ENCODE measurements around the gene PGLYRP4. TPM values are rescaled to one million over a fixed set of nuclear protein-coding genes. Genes with fewer than 3 reads are reported as not detected.

PGLYRP4 gene
- total and polyA plus RNA-seq, 9 donors = not detected

DNA sequence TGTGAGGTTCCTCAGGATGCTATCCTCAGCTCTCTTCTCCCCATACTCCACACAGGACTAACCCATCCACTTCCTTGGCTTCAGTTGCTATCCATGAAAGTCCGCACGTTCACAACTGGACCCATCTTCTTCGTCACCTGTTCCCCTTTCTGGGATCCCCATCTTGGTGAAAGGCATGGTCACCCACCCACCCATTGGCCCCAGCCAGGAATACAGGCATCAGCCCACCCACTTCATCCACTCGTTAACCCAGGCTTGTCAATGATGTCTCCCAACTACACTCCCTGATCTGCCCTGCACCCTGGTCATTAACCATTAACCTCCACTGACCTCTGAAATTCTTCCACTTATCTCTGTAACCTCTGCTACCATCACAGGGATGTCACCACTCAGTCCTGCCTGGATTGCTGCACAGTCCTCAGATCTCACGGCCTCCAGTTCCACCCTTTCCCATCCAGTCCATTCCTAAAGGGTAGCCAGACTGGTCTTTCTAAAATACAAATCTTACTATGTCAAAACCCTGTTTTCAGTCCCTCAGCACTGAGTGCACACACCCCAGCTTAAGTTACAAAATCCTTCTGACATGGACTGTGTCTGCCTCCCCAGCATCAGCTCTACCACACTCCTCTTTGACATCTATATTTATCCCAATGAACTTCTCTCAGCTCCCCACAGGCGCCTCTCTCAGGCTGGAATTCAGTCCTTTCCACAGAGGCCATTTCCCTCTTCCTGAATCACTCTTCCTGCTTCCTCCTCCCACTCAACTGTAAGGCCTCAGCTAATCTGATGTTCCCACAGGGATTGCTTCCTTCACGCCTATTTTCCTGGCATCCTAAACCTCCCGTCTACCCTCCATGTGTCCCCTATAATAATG is 10.4 kb downstream of the PGLYRP4 start:
- Histone ChIP-seq H3K4me3 (no peak overlapping the region), H3K36me3 (no peaks in the 10 kb centered on the region), H3K27ac (no peak overlapping the region), H3K27me3 (no peaks in the 10 kb centered on the region), H3K9me3 (no peaks in the 10 kb centered on the region), H3K4me1 (ENCODE audit: insufficient read depth) (peaks cover 3% of the 10 kb centered on the region)
- TF ChIP-seq CTCF (IDR thresholded peaks at IDR 0.05) = no peak
- TF ChIP-seq EP300 (IDR thresholded peaks at IDR 0.05) = no peak
- no peak for TF ChIP-seq POLR2A (IDR thresholded peaks at IDR 0.05)
- WGBS, 3 donors = 70 to 76% (median 71%) methylated on average over 8 of the region's 8 CpGs
- intact Hi-C loops (cut with DNase I) = no loop called here
- DNase-seq = no peak

GRCh38 chr1:153336650-153337049 is 12.0 kb downstream of the PGLYRP4 start:
- intact Hi-C loops (cut with DNase I) = no loop called here
- no peaks in the 10 kb centered on the region for H3K36me3 ChIP-seq
- no peak overlapping the region for H3K27ac ChIP-seq
- no peaks in the 10 kb centered on the region for H3K9me3 ChIP-seq
- no peak for DNase-seq
- H3K27me3 ChIP-seq = no peaks in the 10 kb centered on the region
- no peak overlapping the region for H3K4me3 ChIP-seq
- no peaks in the 10 kb centered on the region for H3K4me1 ChIP-seq (ENCODE audit: insufficient read depth)
- TF ChIP-seq EP300 (IDR thresholded peaks at IDR 0.05) (no peak), POLR2A (IDR thresholded peaks at IDR 0.05) (no peak), CTCF (IDR thresholded peaks at IDR 0.05) (no peak)

DNA sequence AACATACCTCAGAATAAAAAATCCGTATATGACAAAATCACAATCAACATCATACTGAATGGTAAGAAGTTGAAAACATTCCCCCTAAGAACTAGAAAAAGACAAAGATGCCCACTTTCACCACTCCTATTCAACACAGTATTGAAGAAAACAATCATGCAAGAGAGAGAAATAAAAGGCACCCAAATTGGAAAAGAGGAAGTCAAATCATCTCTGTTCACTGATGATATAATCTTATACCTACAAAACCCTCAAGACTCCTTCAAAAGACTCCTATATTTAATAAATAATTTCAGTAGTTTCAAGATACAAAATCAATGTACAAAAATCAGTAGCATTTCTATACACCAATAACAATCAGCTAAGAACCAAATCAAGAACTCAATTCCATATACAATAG is 14.7 kb downstream of the PGLYRP4 start:
- TF ChIP-seq CTCF (IDR thresholded peaks at IDR 0.05) = no peak
- TF ChIP-seq POLR2A (IDR thresholded peaks at IDR 0.05) = no peak

GRCh38 chr1:153324912-153325311 is 23.7 kb downstream of the PGLYRP4 start:
- no peak overlapping the region for H3K27ac ChIP-seq
- H3K4me1 ChIP-seq (ENCODE audit: insufficient read depth) = no peaks in the 10 kb centered on the region
- H3K36me3 ChIP-seq = no peaks in the 10 kb centered on the region
- intact Hi-C loops (cut with DNase I) = no loop called here
- TF ChIP-seq EP300 (IDR thresholded peaks at IDR 0.05) (no peak), CTCF (IDR thresholded peaks at IDR 0.05) (no peak), POLR2A (IDR thresholded peaks at IDR 0.05) (no peak)
- no peaks in the 10 kb centered on the region for H3K27me3 ChIP-seq
- H3K9me3 ChIP-seq = no peaks in the 10 kb centered on the region
- no peak overlapping the region for H3K4me3 ChIP-seq
- no peak for DNase-seq

More for the DNA sequence above, 14.7 kb downstream of the PGLYRP4 start:
- WGBS, 3 donors = 87 to 95% (median 93%) methylated on average over 1 of the region's 1 CpG
- H3K4me3 ChIP-seq = no peak overlapping the region
- no peak overlapping the region for H3K27ac ChIP-seq
- intact Hi-C loops (cut with DNase I) = no loop called here
- H3K36me3 ChIP-seq = no peaks in the 10 kb centered on the region
- DNase-seq = no peak
- H3K4me1 ChIP-seq (ENCODE audit: insufficient read depth) = no peaks in the 10 kb centered on the region
- no peaks in the 10 kb centered on the region for H3K9me3 ChIP-seq
- no peaks in the 10 kb centered on the region for H3K27me3 ChIP-seq

Measured in ovary (tissue), 9 donors.